HCT116 (cell line): ENCODE results near the gene TMEFF2.

Experiments used
- CBX3 ChIP-seq: IDR thresholded peaks from 2 replicates; pipeline ENCODE4 v1.6.1; 2012; ENCODE audit warnings: low read depth
- CTCF ChIP-seq, 3 experiments: fragments of 200-600 bp in 1 of 3; sonication (generic) in 1 of 3; IDR thresholded peaks in 2 of 3; conservative IDR thresholded peaks in 1 of 3; 2 replicates each; pipeline ENCODE4 v1.5.1; 2012 to 2017; ENCODE audit warnings: low read depth in 2 of 3, low read length in 2 of 3, antibody characterized with exemption in 1 of 3, borderline replicate concordance in 1 of 3, control low read depth in 1 of 3, mild to moderate bottlenecking in 1 of 3, mixed read lengths in 1 of 3, mixed run types in 1 of 3, moderate library complexity in 1 of 3; ENCODE audit not compliant: insufficient read depth in 1 of 3
- EGR1 ChIP-seq: IDR thresholded peaks from 2 replicates; pipeline ENCODE4 v1.6.1; 2012; ENCODE audit warnings: low read depth
- EZH2 ChIP-seq: fragments of 200-600 bp; sonication (generic); IDR thresholded peaks from 2 replicates; pipeline ENCODE4 v1.6.1; 2017; ENCODE audit warnings: antibody characterized with exemption, mixed run types
- EZH2phosphoT487 ChIP-seq: fragments of 200-600 bp; IDR thresholded peaks from 2 replicates; pipeline ENCODE4 v1.6.1; 2018; ENCODE audit warnings: antibody characterized with exemption, borderline replicate concordance
- JUND ChIP-seq: IDR thresholded peaks from 2 replicates; pipeline ENCODE4 v1.6.1; 2012
- MAX ChIP-seq: IDR thresholded peaks from 2 replicates; pipeline ENCODE4 v1.6.1; 2012
- POLR2A ChIP-seq: IDR thresholded peaks from 2 replicates; pipeline ENCODE4 v1.7.0; 2011; ENCODE audit warnings: borderline replicate concordance; ENCODE audit not compliant: insufficient read depth, insufficient read length; ENCODE audit errors: extremely low read depth
- POLR2AphosphoS5 ChIP-seq: IDR thresholded peaks from 2 replicates; pipeline ENCODE4 v1.6.1; 2011; ENCODE audit warnings: mild to moderate bottlenecking, low read depth, low read length, moderate library complexity
- RAD21 ChIP-seq: IDR thresholded peaks from 2 replicates; pipeline ENCODE4 v1.6.1; 2012; ENCODE audit warnings: low read depth, mild to moderate bottlenecking
- REST ChIP-seq: IDR thresholded peaks from 2 replicates; pipeline ENCODE4 v1.6.1; 2012; ENCODE audit warnings: low read depth
- SIN3A ChIP-seq: IDR thresholded peaks from 2 replicates; pipeline ENCODE4 v1.6.1; 2012; ENCODE audit warnings: low read depth
- SP1 ChIP-seq: IDR thresholded peaks from 2 replicates; pipeline ENCODE4 v1.6.1; 2012; ENCODE audit warnings: low read depth

- TF ChIP-seq POLR2A (no peak), RAD21 (no peak), EZH2 (no peak), JUND (no peak), CBX3 (no peak), CTCF (IDR thresholded peaks at IDR 0.05 in 2 of 3, conservative IDR thresholded peaks at IDR 0.05 in 1 of 3; ENCODE audit: borderline replicate concordance in 1 of 3, insufficient read depth in 1 of 3, low read depth in 2 of 3, low read length in 2 of 3) (no peak), SP1 (no peak), REST (no peak), EZH2phosphoT487 (no peak), EGR1 (no peak), SIN3A (no peak), POLR2AphosphoS5 (no peak), MAX (no peak)
Measured at GRCh38 chr2:191983591-191983990, 211.1 kb downstream of the TMEFF2 start.
